IPS-11a (cell line): Measurements from ENCODE around the gene CDC42EP2.
A peak's percentile ranks its signal among the peaks of the same experiment; 100 is the strongest.

Source experiments
- H3K4me3 ChIP-seq: one replicate; pipeline ENCODE4 v1.5.1; 2013; ENCODE audit warnings: low read depth, low read length, control low read depth

Gene CDC42EP2

GRCh38 chr11:65297026-65297672 is 17.5 kb upstream of the CDC42EP2 start:
- no peak overlapping the region for H3K4me3 ChIP-seq

- H3K4me3 ChIP-seq: no peak overlapping the region
Measured at GRCh38 chr11:65298131-65298535, 16.5 kb upstream of the CDC42EP2 start.

- H3K4me3 ChIP-seq: no peak overlapping the region
Measured at GRCh38 chr11:65298655-65299179, 15.9 kb upstream of the CDC42EP2 start.

- H3K4me3 ChIP-seq: no peak overlapping the region
Measured at GRCh38 chr11:65300621-65301275, 13.9 kb upstream of the CDC42EP2 start.

- H3K4me3 ChIP-seq: no peak overlapping the region
Measured at GRCh38 chr11:65301491-65302329, 13.0 kb upstream of the CDC42EP2 start.

GRCh38 chr11:65303555-65303954 is 11.1 kb upstream of the CDC42EP2 start:
- no peak overlapping the region for H3K4me3 ChIP-seq

- H3K4me3 ChIP-seq: no peak overlapping the region
Measured at GRCh38 chr11:65304110-65304509, 10.6 kb upstream of the CDC42EP2 start.

- no peak overlapping the region for H3K4me3 ChIP-seq
Measured at GRCh38 chr11:65304613-65305012, 10.1 kb upstream of the CDC42EP2 start.

- H3K4me3 ChIP-seq: no peak overlapping the region
Measured at GRCh38 chr11:65305501-65306268, 9.0 kb upstream of the CDC42EP2 start.

- H3K4me3 ChIP-seq: no peak overlapping the region
Measured at GRCh38 chr11:65307298-65308229, 7.1 kb upstream of the CDC42EP2 start.

- H3K4me3 ChIP-seq: no peak overlapping the region
Measured at GRCh38 chr11:65308281-65308891, 6.3 kb upstream of the CDC42EP2 start.

- H3K4me3 ChIP-seq: no peak overlapping the region
Measured at GRCh38 chr11:65309006-65309405, 5.7 kb upstream of the CDC42EP2 start.

- H3K4me3 ChIP-seq: no peak overlapping the region
Measured at GRCh38 chr11:65310215-65310614, 4.5 kb upstream of the CDC42EP2 start.

GRCh38 chr11:65310736-65311135 is 3.9 kb upstream of the CDC42EP2 start:
- no peak overlapping the region for H3K4me3 ChIP-seq

- no peak overlapping the region for H3K4me3 ChIP-seq
Measured at GRCh38 chr11:65311170-65311678, 3.4 kb upstream of the CDC42EP2 start.

- H3K4me3 ChIP-seq: peak overlapping the region; percentile 83
Measured at GRCh38 chr11:65315204-65315865, 669 bp downstream of the CDC42EP2 start.

- peak overlapping the region; percentile 83 for H3K4me3 ChIP-seq
Measured at GRCh38 chr11:65315866-65316226, 1.2 kb downstream of the CDC42EP2 start.

- no peak overlapping the region for H3K4me3 ChIP-seq
Measured at GRCh38 chr11:65316227-65317024, 1.8 kb downstream of the CDC42EP2 start.
